Right lobe of liver (tissue), 6 donors: Measurements from ENCODE around the gene HES3. TPM values are rescaled to one million over a fixed set of nuclear protein-coding genes. Genes with fewer than 3 reads are reported as not detected.
A peak's percentile ranks its signal among the peaks of the same experiment; 100 is the strongest.

Experiments used
- ATAC-seq, 4 donors: fragments of 200-7000 bp; cut with Tn5 transposase; one replicate each; pipeline ENCODE4 v1.9.1; 2020; ENCODE audit warnings: mild to moderate bottlenecking in 4 of 4, moderate library complexity in 4 of 4
- DNase-seq, 3 donors: peaks; one replicate each; pipeline ENCODE4 v3.0.0-alpha.2; 2020
- H3K27ac ChIP-seq, 3 donors: fragments of 200-600 bp; one replicate each; pipeline ENCODE4 v1.8.0; 2022
- H3K27me3 ChIP-seq, 2 donors: fragments of 200-600 bp; one replicate each; pipeline ENCODE4 v1.8.0; 2022
- H3K36me3 ChIP-seq, 4 donors: fragments of 200-600 bp; sonication (generic) in 1 of 4; one replicate each; pipeline versions ENCODE4 v1.5.1 to v1.8.0; 2017 to 2022; ENCODE audit warnings: control low read depth in 1 of 4
- H3K4me1 ChIP-seq, 4 donors: fragments of 200-600 bp; sonication (generic) in 1 of 4; one replicate each; pipeline versions ENCODE4 v1.5.1 to v1.8.0; 2017 to 2022; ENCODE audit warnings: control low read depth in 1 of 4
- H3K4me3 ChIP-seq, 3 donors: fragments of 200-600 bp; one replicate each; pipeline ENCODE4 v1.8.0; 2022
- H3K9me3 ChIP-seq, 4 donors: fragments of 200-600 bp; sonication (generic) in 1 of 4; one replicate each; pipeline versions ENCODE4 v1.5.1 to v1.8.0; 2017 to 2022; ENCODE audit warnings: control low read depth in 1 of 4
- CTCF ChIP-seq, 4 donors: fragments of 200-600 bp in 3 of 4; fragments of 450-650 bp in 1 of 4; IDR thresholded peaks; one replicate each; pipeline versions ENCODE4 v1.5.1 to v1.8.0; 2016 to 2022; ENCODE audit warnings: antibody characterized with exemption in 4 of 4, mild to moderate bottlenecking in 2 of 4
- POLR2A ChIP-seq: fragments of 450-650 bp; IDR thresholded peaks from one replicate; pipeline ENCODE4 v1.6.1; 2017; ENCODE audit warnings: antibody characterized with exemption, mild to moderate bottlenecking
- WGBS: methylation state at CpG from one replicate; pipeline ENCODE4 v1.1.6; 2018; ENCODE audit warnings: low coverage, low lambda C conversion rate; ENCODE audit not compliant: insufficient coverage; ENCODE audit errors: missing lambda C conversion rate; 5-methylcytosine and 5-hydroxymethylcytosine counted together
- intact Hi-C, 2 donors: fragments of 100-400 bp; cut with DNase I; formaldehyde crosslinking; loops; one replicate each; pipeline versions ENCODE4 v1.11.2 to v1.14.1; 2022
- total RNA-seq, 6 experiments: library from RNA; depleted of rRNA in 2 of 6; stranded (reverse); fragments of >200 nt in 2 of 6; fragmentation: NEBNext Ultra II Directional in 3 of 6; extraction: Animal tissue kit (Norgen Biotek cat#: 25700) in 3 of 6; gene quantifications; one replicate each; pipeline versions ENCODE4 v1.1.0 to v1.2.4, GENCODE V29; 2016 to 2023
- donor health status: DM: no; HTN: yes; CAD: no.
- donor health status: DM: no; HTN: no; CAD: no.
- donor health status: DM: no; HTN: no; CAD: no.
- donor health status: DM: no; HTN: yes; CAD: no.
- donor health status: DM: no; HTN: yes; CAD: no.

Gene HES3
- total RNA-seq, 6 experiments from 2014 or later: not detected

DNA sequence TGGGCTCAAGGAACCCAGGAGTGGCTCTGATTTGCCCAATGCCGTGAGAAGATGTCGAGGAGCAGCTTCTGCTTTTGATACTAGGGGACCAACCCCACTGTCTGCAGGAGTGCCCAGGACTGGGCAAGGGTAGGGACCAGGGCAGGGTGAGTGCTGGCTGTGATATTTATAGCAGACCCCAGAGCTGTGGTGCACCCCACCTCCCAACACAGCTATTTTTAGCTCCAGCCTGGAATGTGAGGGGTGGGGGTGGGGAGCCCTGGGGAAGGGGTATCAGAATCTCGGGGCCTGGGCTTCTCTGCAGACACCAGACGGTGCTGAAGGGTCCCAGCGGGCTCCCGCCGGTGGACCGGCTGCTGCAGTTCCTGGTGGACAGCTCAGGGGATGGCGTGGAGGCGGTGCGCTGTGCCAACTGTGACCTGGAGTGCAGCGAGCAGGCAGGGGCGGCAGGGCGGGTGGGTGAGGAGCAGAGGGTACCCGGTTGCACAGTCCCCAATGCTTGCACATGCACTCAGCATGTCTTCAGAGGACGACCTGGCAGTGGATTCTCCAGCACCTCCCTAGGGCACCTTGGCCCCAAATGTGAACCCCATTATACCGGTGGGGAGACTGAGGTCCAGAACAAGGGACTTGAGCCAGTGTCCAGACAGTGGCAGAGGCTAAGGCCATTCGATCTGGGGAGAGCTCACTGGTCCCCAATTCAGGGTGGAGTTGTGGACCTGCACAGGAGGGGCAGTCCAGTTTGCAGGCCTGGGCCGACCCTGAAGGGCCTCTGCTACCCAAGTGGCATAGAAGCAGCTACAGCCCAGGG lies 36.7 kb upstream of the HES3 start:
- no peaks in the 10 kb centered on the region for H3K27me3 ChIP-seq
- WGBS: 90% methylated on average over 2 of the region's 19 CpGs
- no peak overlapping the region for H3K27ac ChIP-seq
- H3K36me3 ChIP-seq: no peaks in the 10 kb centered on the region
- TF ChIP-seq CTCF (IDR thresholded peaks at IDR 0.05) (no peak), POLR2A (no peak)
- intact Hi-C loops: no loop called here
- peak overlapping the region in 2 of 3 donors; percentile 68 to 85 for H3K4me3 ChIP-seq
- DNase-seq (no peak), ATAC-seq (no peak)
- no peaks in the 10 kb centered on the region for H3K4me1 ChIP-seq
- no peaks in the 10 kb centered on the region for H3K9me3 ChIP-seq

GRCh38 chr1:6207921-6208320 lies 36.1 kb upstream of the HES3 start:
- no peak overlapping the region for H3K27ac ChIP-seq
- H3K4me1 ChIP-seq: no peaks in the 10 kb centered on the region
- no peak for TF ChIP-seq CTCF (IDR thresholded peaks at IDR 0.05)
- no peak for TF ChIP-seq POLR2A
- ATAC-seq: no peak
- intact Hi-C loops: no loop called here
- H3K36me3 ChIP-seq: no peaks in the 10 kb centered on the region
- no peak overlapping the region for H3K4me3 ChIP-seq
- WGBS: no CpG with 5 or more reads among the region's 10 CpGs
- H3K9me3 ChIP-seq: no peaks in the 10 kb centered on the region
- no peak for DNase-seq
- no peaks in the 10 kb centered on the region for H3K27me3 ChIP-seq

DNA sequence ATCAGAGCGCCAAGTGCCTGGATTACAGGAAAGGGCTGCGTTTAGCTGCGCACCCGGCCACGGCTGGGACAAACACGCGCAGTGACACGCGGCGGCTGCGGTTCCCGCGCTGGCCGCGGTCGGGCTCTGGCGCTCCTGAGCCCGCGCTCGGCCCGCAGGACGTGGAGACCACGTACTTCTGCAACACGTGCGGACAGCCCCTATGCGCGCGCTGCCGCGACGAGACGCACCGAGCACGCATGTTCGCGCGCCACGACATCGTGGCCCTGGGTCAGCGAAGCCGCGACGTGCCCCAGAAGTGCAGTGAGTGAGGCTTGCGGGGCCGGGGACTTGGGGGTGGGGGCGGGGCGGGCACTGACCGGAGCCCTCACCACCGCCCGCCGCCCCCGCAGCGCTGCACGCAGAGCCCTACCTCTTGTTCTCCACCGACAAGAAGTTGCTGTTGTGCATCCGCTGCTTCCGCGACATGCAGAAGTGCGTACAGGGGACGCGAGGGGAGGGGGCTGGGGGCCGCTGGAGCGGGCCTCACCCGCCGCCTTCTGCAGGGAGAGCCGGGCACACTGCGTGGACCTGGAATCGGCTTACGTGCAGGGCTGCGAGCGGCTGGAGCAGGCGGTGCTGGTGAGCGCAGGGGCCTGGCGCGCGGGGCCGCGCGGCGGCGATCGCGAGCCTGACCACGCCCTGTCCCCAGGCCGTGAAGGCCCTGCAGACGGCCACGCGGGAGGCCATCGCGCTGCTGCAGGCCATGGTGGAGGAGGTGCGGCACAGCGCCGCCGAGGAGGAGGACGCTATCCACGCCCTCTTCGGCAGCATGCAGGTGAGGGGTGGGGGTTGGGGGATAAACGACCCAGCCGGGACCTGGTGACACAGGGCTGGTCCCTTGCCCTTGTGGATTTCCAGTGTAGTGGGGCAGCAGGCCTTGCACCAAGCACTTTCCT lies 35.0 kb upstream of the HES3 start:
- intact Hi-C loops: no loop called here
- WGBS: 0% methylated on average over 2 of the region's 99 CpGs
- Histone ChIP-seq H3K4me1 (no peaks in the 10 kb centered on the region), H3K36me3 (no peaks in the 10 kb centered on the region), H3K27me3 (no peaks in the 10 kb centered on the region), H3K27ac (no peak overlapping the region), H3K9me3 (no peaks in the 10 kb centered on the region), H3K4me3 (peak overlapping the region in 2 of 3 donors; percentile 14 to 31)
- DNase-seq (no peak), ATAC-seq (peak in 1 of 4 donors; percentile 8)
- peak in 3 of 4 donors; percentile 24 to 40 (median 39) for TF ChIP-seq CTCF (IDR thresholded peaks at IDR 0.05)
- no peak for TF ChIP-seq POLR2A

DNA sequence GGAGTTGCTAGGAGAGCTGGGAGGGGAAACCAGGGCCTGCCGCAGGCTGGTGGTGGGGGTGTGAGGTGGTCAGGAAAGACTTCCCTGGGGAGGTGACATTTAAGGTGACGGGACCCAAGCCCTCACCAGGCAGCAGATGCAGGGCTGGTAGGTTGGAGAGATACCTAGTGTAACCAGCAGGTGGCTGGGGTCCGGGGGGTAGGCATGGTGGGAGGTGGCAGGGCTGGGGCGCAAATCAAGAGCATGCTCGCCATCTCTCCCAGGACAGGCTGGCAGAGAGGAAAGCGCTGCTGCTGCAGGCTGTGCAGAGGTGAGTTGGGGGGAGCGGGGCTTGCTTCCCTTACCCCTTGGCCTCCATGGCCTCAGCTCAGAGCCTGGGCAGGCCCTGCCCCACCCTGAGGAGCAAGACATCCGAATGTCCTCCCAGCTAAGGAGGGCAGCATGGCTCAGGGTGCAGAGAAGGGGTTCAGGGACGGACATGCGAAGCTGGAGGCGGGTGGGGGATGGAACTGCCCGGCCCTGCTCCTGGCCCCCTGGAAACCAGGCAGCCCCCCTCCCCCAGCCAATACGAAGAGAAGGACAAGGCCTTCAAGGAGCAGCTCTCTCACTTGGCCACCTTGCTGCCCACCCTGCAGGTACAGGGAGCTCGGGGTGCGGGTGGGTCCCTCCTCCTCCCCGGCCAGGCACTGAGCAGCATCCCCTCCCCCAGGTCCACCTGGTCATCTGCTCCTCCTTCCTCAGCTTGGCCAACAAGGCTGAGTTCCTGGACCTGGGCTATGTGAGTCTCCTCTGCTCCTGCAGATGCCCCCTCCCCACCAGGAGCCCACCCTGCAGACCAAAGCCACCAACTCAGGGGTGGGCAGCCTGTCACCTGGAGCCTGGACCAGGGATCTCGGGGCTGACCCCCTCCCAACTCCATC lies 34.1 kb upstream of the HES3 start:
- Histone ChIP-seq H3K4me1 (no peaks in the 10 kb centered on the region), H3K27ac (no peak overlapping the region), H3K36me3 (no peaks in the 10 kb centered on the region), H3K4me3 (no peak overlapping the region), H3K9me3 (no peaks in the 10 kb centered on the region), H3K27me3 (no peaks in the 10 kb centered on the region)
- intact Hi-C loops: no loop called here
- ATAC-seq: no peak
- DNase-seq: no peak
- no peak for TF ChIP-seq CTCF (IDR thresholded peaks at IDR 0.05)
- no peak for TF ChIP-seq POLR2A
- 83% methylated on average over 4 of the region's 17 CpGs for WGBS
